ENCODE measurements around the gene CXADR. TPM values are rescaled to one million over a fixed set of nuclear protein-coding genes. Genes with fewer than 3 reads are reported as not detected.
"Not testable (repeated sequence)": the region's sequence is repeated elsewhere in the genome, so short reads cannot be mapped to it uniquely, and the experiment has no call there.

Gene CXADR
- total and polyA plus RNA-seq, 5 donors from 2014 or later, result 0.07 to 1.1 (median 0.25) TPM

DNA sequence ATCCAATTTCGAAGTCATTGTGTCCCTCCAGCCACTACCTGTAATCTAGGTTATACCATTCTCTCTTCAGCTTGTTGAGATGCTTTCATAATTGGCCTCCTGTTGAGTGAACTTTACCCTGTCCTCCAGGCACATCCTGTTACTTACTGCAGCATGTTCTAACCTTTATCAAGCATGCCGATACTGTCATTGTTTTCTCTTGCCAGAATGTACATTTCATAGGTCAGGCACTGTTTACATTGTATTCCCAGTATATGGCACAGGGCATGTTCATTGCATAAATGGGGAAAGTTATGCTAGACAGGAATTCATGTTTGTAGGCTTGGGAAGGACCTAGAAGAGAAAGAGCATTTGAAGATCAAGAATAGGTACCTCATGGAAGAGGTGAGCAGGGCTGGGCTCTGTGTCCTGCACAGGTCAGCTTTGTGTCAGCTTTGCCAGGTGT is 10.2 kb downstream of the CXADR start:
- Mint-ChIP-seq H3K4me1 (no peaks in the 10 kb centered on the region), H3K4me3 (no peak overlapping the region), H3K9me3 (no peaks in the 10 kb centered on the region), H3K27me3 (no peaks in the 10 kb centered on the region), H3K27ac (no peak overlapping the region), H3K36me3 (no peaks in the 10 kb centered on the region)
- Histone ChIP-seq H3K4me3 (ENCODE audit: low read depth, low read length) (no peak overlapping the region), H3K27ac (ENCODE audit: insufficient read depth, low read length, poor library complexity, severe bottlenecking) (no peak overlapping the region), H3K4me1 (ENCODE audit: control insufficient read depth, insufficient read depth, low read length, poor library complexity, severe bottlenecking) (no peaks in the 10 kb centered on the region), H3K27me3 (ENCODE audit: control insufficient read depth, insufficient read depth, low read length) (no peaks in the 10 kb centered on the region), H3K36me3 (ENCODE audit: control insufficient read depth, insufficient read depth, low read length) (no peaks in the 10 kb centered on the region), H3K9me3 (ENCODE audit: control insufficient read depth in 2 of 2, low read length in 2 of 2) (no peaks in the 10 kb centered on the region)
- ATAC-seq (ENCODE audit: low read depth in 2 of 2) (no peak), DNase-seq (no peak)

DNA sequence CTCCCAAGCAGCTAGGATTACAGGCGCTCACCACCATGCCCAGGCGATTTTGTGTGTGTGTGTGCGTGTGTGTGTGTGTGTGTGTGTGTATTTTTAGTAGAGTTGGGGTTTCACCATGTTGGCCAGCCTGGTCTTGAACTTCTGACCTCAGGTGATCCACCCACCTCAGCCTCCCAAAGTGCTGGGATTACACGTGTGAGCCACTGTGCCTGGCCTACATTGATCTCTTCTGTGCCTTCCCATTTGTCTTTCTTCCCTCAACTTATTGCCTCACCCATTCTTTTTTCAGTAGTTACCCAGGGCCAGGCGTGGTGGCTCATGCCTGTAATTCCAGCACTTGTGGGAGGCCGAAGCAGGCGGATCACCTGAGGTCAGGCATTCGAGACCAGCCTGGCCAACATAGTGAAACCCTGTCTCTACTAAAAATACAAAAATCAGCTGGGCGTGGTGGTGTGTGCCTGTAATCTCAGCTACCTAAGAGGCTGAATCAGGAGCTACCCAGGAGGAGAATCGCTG is 11.2 kb downstream of the CXADR start:
- not testable (repeated sequence) for H3K4me3 ChIP-seq (ENCODE audit: low read depth, low read length); DNase-seq; H3K9me3 Mint-ChIP-seq; H3K36me3 ChIP-seq (ENCODE audit: control insufficient read depth, insufficient read depth, low read length); H3K27me3 Mint-ChIP-seq; H3K27me3 ChIP-seq (ENCODE audit: control insufficient read depth, insufficient read depth, low read length); H3K4me1 ChIP-seq (ENCODE audit: control insufficient read depth, insufficient read depth, low read length, poor library complexity, severe bottlenecking); H3K36me3 Mint-ChIP-seq; H3K27ac Mint-ChIP-seq; H3K9me3 ChIP-seq (ENCODE audit: control insufficient read depth in 2 of 2, low read length in 2 of 2); H3K4me3 Mint-ChIP-seq; H3K27ac ChIP-seq (ENCODE audit: insufficient read depth, low read length, poor library complexity, severe bottlenecking); ATAC-seq (ENCODE audit: low read depth in 2 of 2); H3K4me1 Mint-ChIP-seq

DNA sequence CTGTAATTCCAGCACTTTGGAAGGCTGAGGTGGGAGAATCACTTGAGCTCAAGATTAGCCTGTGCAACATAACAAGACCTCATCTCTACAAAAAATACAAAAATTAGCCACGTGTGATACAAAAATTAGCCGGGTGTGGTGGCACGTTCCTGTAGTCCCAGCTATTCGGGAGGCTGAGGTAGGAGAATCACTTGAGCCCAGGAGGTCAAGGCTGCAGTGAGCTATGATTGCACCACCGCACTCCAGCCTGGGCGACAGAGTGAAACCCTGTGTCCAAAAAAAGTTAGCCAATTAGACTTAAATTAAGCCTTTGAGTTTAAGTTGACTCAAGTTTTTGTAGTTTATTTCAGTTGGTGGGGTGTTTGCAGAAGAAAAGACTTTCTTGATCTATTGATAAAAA is 11.8 kb downstream of the CXADR start:
- no peaks in the 10 kb centered on the region for H3K27me3 Mint-ChIP-seq
- Histone ChIP-seq H3K27ac (ENCODE audit: insufficient read depth, low read length, poor library complexity, severe bottlenecking) (no peak overlapping the region), H3K9me3 (ENCODE audit: control insufficient read depth in 2 of 2, low read length in 2 of 2) (no peaks in the 10 kb centered on the region), H3K27me3 (ENCODE audit: control insufficient read depth, insufficient read depth, low read length) (no peaks in the 10 kb centered on the region), H3K36me3 (ENCODE audit: control insufficient read depth, insufficient read depth, low read length) (no peaks in the 10 kb centered on the region), H3K4me3 (ENCODE audit: low read depth, low read length) (no peak overlapping the region), H3K4me1 (ENCODE audit: control insufficient read depth, insufficient read depth, low read length, poor library complexity, severe bottlenecking) (no peaks in the 10 kb centered on the region)
- H3K4me1 Mint-ChIP-seq, result no peaks in the 10 kb centered on the region
- no peak overlapping the region for H3K4me3 Mint-ChIP-seq
- no peaks in the 10 kb centered on the region for H3K9me3 Mint-ChIP-seq
- DNase-seq, result no peak
- no peaks in the 10 kb centered on the region for H3K36me3 Mint-ChIP-seq
- ATAC-seq (ENCODE audit: low read depth in 2 of 2), result no peak
- H3K27ac Mint-ChIP-seq, result no peak overlapping the region

GRCh38 chr21:17526776-17527175 is 13.9 kb downstream of the CXADR start:
- no peak overlapping the region for H3K27ac Mint-ChIP-seq
- Histone ChIP-seq H3K4me1 (ENCODE audit: control insufficient read depth, insufficient read depth, low read length, poor library complexity, severe bottlenecking) (no peaks in the 10 kb centered on the region), H3K9me3 (ENCODE audit: control insufficient read depth in 2 of 2, low read length in 2 of 2) (no peaks in the 10 kb centered on the region), H3K27me3 (ENCODE audit: control insufficient read depth, insufficient read depth, low read length) (no peaks in the 10 kb centered on the region), H3K36me3 (ENCODE audit: control insufficient read depth, insufficient read depth, low read length) (no peaks in the 10 kb centered on the region), H3K4me3 (ENCODE audit: low read depth, low read length) (no peak overlapping the region), H3K27ac (ENCODE audit: insufficient read depth, low read length, poor library complexity, severe bottlenecking) (no peak overlapping the region)
- no peak for ATAC-seq (ENCODE audit: low read depth in 2 of 2)
- H3K27me3 Mint-ChIP-seq, result no peaks in the 10 kb centered on the region
- DNase-seq, result no peak
- no peaks in the 10 kb centered on the region for H3K9me3 Mint-ChIP-seq
- H3K36me3 Mint-ChIP-seq, result no peaks in the 10 kb centered on the region
- H3K4me1 Mint-ChIP-seq, result no peaks in the 10 kb centered on the region
- H3K4me3 Mint-ChIP-seq, result no peak overlapping the region

- Histone ChIP-seq H3K9me3 (ENCODE audit: control insufficient read depth in 2 of 2, low read length in 2 of 2) (no peaks in the 10 kb centered on the region), H3K36me3 (ENCODE audit: control insufficient read depth, insufficient read depth, low read length) (no peaks in the 10 kb centered on the region), H3K4me1 (ENCODE audit: control insufficient read depth, insufficient read depth, low read length, poor library complexity, severe bottlenecking) (no peaks in the 10 kb centered on the region), H3K4me3 (ENCODE audit: low read depth, low read length) (no peak overlapping the region), H3K27me3 (ENCODE audit: control insufficient read depth, insufficient read depth, low read length) (no peaks in the 10 kb centered on the region), H3K27ac (ENCODE audit: insufficient read depth, low read length, poor library complexity, severe bottlenecking) (no peak overlapping the region)
- DNase-seq (no peak), ATAC-seq (ENCODE audit: low read depth in 2 of 2) (no peak)
- H3K4me1 Mint-ChIP-seq, result no peaks in the 10 kb centered on the region
- H3K4me3 Mint-ChIP-seq, result no peak overlapping the region
- no peaks in the 10 kb centered on the region for H3K9me3 Mint-ChIP-seq
- H3K36me3 Mint-ChIP-seq, result no peaks in the 10 kb centered on the region
- no peak overlapping the region for H3K27ac Mint-ChIP-seq
- no peaks in the 10 kb centered on the region for H3K27me3 Mint-ChIP-seq
These were observed 14.4 kb downstream of the CXADR start for GRCh38 chr21:17527240-17527639.

- DNase-seq, result no peak
- Mint-ChIP-seq H3K36me3 (no peaks in the 10 kb centered on the region), H3K9me3 (no peaks in the 10 kb centered on the region), H3K4me1 (no peaks in the 10 kb centered on the region), H3K27ac (no peak overlapping the region), H3K4me3 (no peak overlapping the region), H3K27me3 (no peaks in the 10 kb centered on the region)
- Histone ChIP-seq H3K4me3 (ENCODE audit: low read depth, low read length) (no peak overlapping the region), H3K4me1 (ENCODE audit: control insufficient read depth, insufficient read depth, low read length, poor library complexity, severe bottlenecking) (no peaks in the 10 kb centered on the region), H3K27me3 (ENCODE audit: control insufficient read depth, insufficient read depth, low read length) (no peaks in the 10 kb centered on the region), H3K9me3 (ENCODE audit: control insufficient read depth in 2 of 2, low read length in 2 of 2) (no peaks in the 10 kb centered on the region), H3K27ac (ENCODE audit: insufficient read depth, low read length, poor library complexity, severe bottlenecking) (no peak overlapping the region), H3K36me3 (ENCODE audit: control insufficient read depth, insufficient read depth, low read length) (no peaks in the 10 kb centered on the region)
- ATAC-seq (ENCODE audit: low read depth in 2 of 2), result no peak
These were observed 14.9 kb downstream of the CXADR start for GRCh38 chr21:17527711-17528110.

- Mint-ChIP-seq H3K4me3 (no peak overlapping the region), H3K27ac (no peak overlapping the region), H3K27me3 (no peaks in the 10 kb centered on the region), H3K4me1 (no peaks in the 10 kb centered on the region), H3K9me3 (no peaks in the 10 kb centered on the region), H3K36me3 (no peaks in the 10 kb centered on the region)
- H3K27ac ChIP-seq (ENCODE audit: insufficient read depth, low read length, poor library complexity, severe bottlenecking), result no peak overlapping the region
- ATAC-seq (ENCODE audit: low read depth in 2 of 2) (no peak), DNase-seq (no peak)
- H3K4me1 ChIP-seq (ENCODE audit: control insufficient read depth, insufficient read depth, low read length, poor library complexity, severe bottlenecking), result no peaks in the 10 kb centered on the region
- no peaks in the 10 kb centered on the region for H3K36me3 ChIP-seq (ENCODE audit: control insufficient read depth, insufficient read depth, low read length)
- H3K9me3 ChIP-seq (ENCODE audit: control insufficient read depth in 2 of 2, low read length in 2 of 2), result no peaks in the 10 kb centered on the region
- H3K27me3 ChIP-seq (ENCODE audit: control insufficient read depth, insufficient read depth, low read length), result no peaks in the 10 kb centered on the region
- no peak overlapping the region for H3K4me3 ChIP-seq (ENCODE audit: low read depth, low read length)
These were observed 16.8 kb downstream of the CXADR start for GRCh38 chr21:17529648-17530047.

DNA sequence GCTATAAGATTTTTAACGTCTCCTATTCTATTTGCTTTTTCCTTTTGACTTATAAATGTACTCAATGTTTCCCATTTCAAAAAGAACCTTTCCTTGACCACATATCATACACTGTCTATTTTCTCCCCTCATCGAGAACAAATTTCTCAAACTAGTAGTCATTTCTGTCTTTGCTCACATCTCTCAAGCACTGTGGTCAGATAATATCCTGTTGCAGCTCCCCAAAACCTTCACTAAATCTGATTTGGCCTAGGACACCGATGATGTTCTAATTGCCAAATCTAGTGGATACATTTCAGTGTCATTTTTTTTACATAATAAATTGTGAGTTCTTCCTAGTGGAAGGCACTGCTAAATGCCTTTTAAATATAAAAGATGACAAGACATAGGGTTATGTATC is 19.4 kb downstream of the CXADR start:
- H3K36me3 Mint-ChIP-seq, result no peaks in the 10 kb centered on the region
- no peak overlapping the region for H3K27ac ChIP-seq (ENCODE audit: insufficient read depth, low read length, poor library complexity, severe bottlenecking)
- H3K4me3 ChIP-seq (ENCODE audit: low read depth, low read length), result no peak overlapping the region
- peaks cover 4% of the 10 kb centered on the region for H3K27me3 ChIP-seq (ENCODE audit: control insufficient read depth, insufficient read depth, low read length)
- peaks cover 0 to 2% (median 0%) of the 10 kb centered on the region in 7 donors for H3K9me3 Mint-ChIP-seq
- H3K36me3 ChIP-seq (ENCODE audit: control insufficient read depth, insufficient read depth, low read length), result no peaks in the 10 kb centered on the region
- H3K27ac Mint-ChIP-seq, result no peak overlapping the region
- H3K4me1 Mint-ChIP-seq, result no peaks in the 10 kb centered on the region
- ATAC-seq (ENCODE audit: low read depth in 2 of 2) (no peak), DNase-seq (no peak)
- no peaks in the 10 kb centered on the region for H3K27me3 Mint-ChIP-seq
- no peak overlapping the region for H3K4me3 Mint-ChIP-seq
- no peaks in the 10 kb centered on the region for H3K4me1 ChIP-seq (ENCODE audit: control insufficient read depth, insufficient read depth, low read length, poor library complexity, severe bottlenecking)
- no peaks in the 10 kb centered on the region for H3K9me3 ChIP-seq (ENCODE audit: control insufficient read depth in 2 of 2, low read length in 2 of 2)

All from CD4-positive, CD25-positive, alpha-beta regulatory T cell (primary cell).